GM20431 (cell line): ENCODE data around the gene FBXO24.

Source experiments
- in situ Hi-C: fragments of 300-500 bp; cut with MseI, MboI; formaldehyde crosslinking; loops from one replicate; pipeline ENCODE4 v1.15.0; 2020; ENCODE audit warnings: low sequenced_read_pairs; ENCODE audit not compliant: unreplicated experiment

FBXO24 gene

DNA sequence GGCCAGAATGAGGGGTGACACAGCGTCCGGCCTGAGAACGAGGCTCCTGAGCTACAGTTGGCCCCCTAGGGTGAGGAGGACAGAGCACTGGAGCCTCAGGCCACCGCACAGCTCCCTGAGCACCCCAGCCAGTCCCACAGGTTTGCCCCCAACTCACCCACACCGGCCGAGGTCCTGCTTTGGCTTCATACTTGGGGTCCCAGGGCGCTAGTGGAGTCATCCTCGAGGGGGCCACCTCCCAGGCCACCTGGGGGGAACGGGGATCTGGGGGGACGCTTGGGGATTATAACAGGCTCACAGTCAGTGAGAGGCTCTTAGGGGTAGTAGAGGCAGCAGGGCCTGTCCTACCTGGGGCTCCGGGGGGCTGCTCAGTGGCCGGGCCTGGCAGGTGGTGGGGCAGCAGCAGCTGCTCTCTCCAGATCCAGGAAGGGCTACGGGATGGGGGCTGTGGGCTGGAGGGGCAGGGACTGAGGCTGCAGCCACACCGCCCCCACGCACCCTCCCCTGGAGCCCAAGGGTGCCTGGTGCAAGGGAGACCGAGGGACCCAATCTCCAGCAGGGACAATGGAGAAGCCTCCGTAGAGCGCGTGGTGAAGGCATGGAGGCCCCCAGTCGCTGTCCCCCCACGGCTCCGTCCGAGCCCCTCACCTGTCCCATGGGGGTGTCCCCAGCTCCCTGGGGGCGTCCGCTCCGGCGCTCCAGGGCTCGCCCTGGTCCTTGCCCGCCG lies 13.0 kb upstream of the FBXO24 start:
- in situ Hi-C loops: no loop called here

DNA sequence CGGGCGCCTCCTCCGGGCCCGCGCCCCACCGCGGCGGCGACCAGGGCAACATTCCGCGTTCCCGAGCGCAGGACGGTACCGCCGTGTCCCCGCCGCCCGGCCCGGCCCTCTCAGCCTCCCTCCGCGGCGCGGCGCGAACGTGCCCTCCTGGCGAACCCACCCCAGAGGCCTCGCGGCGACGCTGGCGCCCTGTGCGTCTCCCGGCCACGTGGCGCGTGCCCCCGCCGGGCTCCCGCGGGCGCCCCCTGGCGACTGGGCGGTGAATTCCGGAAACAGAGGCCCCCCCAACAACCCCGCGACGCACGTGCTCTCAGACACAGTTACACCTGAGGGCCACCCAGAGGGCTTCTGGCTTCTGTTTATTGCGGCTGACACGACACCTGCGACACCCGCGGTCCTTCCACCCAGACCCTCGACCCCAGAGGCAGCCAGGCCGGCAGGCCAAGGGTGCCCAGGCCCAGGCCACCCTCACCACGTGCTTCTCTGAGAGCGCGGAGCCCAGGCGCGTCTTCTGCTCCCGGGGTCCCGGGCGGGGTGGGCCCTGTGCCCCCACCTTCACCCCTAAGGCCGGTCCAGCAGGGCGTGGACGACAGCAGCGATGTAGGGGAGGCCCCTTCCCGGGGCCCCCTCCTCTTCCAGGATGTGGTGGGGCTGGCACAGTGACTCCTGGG lies 12.3 kb upstream of the FBXO24 start, which contains the start of gene SAP25:
SAP25 (minus strand) TSS at position 210 of the 671 bp plus-strand sequence; CDS start at position 52, 158 bp downstream.
- in situ Hi-C loops: no loop called here

DNA sequence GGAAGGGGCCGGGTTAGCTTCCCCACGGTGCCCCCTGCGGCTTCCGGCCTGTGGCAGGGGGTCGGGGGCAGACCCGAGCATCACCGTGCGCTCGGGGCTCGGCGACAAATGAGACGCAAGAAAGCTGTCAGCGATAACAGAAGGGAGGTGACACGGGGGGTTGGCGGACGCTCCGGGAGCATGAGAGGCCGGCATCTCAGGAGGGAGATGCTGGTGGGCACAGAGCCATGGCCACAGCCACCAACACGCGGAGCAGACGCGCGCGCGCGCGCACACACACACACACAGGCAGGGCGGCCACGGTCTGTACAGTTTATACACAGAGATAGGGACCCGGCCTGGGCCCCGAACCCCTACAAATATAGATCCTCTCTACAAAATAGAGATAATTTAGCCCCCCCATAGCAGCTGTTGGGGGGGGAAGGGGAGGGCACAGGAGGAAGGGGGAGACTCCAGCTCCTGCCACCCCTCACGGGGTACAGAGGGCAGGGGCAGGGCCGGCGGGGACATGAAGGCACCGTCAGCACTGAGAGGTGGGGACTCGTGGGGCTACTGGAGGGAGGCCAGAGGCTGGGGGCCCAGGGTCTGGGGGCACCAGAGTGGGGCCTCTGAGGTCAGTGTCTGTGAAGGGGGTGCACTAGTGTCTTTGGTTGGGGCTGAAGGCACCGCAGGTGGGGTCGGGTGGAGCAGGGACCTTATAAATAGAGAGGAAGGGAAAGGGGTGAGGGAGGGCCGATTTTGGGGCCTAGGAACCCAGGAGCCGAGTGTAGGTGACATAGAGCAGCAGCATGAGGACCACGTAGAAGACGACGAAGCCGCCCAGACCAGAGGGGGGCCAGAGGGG lies 11.5 kb upstream of the FBXO24 start:
- in situ Hi-C loops: no loop called here

DNA sequence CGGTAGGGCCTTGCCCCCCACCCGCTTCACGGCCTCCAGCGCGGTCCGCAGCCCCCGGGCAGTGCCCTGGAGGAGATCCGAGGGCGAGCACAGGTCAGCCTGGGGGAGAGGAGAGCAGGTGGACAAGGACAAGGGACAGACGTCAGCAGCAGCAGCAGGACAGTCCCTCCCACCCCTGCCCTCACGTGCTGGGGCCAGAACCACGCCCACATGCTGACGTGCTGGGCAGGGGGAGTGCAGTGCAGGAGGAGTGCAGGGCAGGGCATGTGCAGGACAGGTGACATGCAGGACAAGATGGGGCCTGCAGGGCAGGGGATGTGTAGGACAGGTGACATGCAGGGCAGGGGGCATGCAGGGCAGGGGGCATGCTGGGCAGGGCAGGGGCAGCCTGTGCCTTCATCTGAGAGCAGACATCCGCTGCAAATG lies 10.9 kb upstream of the FBXO24 start:
- in situ Hi-C loops: no loop called here

DNA sequence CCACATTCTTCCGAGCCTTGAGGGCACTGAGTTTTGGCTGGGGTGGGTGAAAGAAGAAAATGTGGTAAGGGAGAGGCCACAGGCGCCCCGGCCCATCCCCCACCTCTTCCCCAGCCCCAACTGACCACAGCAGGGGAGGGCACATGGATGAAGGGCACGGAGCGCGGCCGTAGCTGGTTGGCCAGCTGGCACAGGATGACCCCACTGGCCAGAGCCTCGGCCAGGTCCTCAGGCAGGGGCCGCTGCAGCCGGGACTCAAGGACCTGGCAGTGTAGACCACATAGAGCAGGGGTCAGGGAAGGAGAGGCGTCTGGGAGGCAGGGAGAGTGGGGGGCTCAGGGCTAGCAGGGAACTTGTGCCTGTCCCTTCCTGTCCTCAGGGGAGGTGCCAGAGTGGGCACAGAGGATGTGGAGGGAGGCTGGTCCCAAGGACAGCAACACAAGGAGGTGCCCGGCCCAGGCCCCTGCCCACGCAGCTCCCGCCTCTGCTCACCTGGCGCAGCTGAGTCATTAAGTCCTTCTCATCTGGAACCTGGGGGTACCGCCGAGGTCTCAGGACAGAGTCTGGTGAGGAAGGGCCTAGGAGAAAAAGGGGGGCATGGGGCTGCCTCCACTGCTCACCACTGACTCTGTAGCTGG lies 10.3 kb upstream of the FBXO24 start:
- in situ Hi-C loops: no loop called here

DNA sequence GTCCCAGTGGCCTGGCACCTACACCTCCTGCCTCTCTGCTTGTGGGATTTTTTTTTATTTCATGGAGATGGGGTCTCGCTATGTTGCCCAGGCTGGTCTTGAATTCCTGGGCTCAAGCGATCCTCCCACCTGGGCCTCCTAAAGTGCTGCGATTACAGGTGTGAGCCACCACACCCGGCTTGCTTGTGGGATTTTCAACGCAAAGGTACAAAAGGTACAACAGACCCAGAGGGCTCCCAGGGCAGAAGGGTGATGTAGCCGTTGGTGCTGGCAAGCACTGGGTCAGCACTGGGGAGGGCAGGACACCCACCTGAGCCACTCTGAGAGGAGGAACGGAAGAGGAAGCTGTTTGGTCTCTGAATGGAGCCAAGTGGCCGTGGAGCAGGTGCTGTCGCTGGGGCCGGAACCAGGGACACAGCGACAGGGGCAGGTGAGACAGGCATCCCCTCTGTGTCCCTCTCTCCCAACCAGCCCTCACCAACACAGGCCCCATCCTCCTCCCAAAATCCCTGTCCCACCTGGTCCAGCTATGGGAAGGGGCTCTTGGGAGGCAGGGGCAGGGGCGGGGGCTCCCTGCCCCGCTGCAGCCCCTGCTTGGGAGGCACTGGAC lies 9.6 kb upstream of the FBXO24 start:
- in situ Hi-C loops: no loop called here

DNA sequence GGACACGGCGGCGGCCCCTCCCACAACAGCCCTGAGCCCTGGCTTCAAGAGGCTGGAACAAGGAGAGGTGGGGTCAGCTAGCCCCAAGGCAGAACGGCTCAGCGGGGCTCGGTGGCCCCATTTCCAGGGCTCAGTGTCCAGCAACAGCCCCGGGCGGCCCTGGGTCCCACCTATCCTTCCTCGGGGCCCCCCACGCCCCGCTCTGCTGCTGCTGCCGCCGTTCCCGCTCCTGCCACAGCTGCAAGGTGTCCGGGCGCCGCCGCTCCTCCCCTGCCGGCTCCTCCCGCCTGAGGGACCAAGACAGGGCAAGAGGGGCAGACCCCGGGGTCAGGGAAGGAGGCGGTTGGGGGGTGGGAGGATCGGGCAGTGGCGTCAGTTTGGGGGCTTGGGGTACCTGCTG lies 9.0 kb upstream of the FBXO24 start:
- in situ Hi-C loops: no loop called here

DNA sequence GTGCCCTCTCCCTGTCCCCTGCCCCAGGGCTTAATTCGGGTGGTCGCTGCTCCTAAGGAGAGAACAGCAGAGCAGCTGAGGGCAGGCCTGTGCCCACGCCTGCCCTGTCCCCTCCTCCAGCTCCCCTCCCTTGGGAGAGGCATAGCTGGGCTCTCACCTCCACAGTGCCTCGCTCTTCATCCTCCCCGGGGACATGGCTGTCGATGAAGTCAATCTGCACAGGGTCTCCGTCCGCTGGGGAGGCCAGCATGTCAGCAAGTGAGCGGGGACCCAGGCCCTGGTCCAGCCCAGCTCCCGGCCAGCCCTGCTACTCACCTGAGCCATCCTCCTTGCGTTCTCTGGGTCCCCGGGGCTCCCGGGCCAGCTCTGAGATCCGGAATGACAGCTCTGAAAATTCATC lies 8.6 kb upstream of the FBXO24 start:
- in situ Hi-C loops: no loop called here

DNA sequence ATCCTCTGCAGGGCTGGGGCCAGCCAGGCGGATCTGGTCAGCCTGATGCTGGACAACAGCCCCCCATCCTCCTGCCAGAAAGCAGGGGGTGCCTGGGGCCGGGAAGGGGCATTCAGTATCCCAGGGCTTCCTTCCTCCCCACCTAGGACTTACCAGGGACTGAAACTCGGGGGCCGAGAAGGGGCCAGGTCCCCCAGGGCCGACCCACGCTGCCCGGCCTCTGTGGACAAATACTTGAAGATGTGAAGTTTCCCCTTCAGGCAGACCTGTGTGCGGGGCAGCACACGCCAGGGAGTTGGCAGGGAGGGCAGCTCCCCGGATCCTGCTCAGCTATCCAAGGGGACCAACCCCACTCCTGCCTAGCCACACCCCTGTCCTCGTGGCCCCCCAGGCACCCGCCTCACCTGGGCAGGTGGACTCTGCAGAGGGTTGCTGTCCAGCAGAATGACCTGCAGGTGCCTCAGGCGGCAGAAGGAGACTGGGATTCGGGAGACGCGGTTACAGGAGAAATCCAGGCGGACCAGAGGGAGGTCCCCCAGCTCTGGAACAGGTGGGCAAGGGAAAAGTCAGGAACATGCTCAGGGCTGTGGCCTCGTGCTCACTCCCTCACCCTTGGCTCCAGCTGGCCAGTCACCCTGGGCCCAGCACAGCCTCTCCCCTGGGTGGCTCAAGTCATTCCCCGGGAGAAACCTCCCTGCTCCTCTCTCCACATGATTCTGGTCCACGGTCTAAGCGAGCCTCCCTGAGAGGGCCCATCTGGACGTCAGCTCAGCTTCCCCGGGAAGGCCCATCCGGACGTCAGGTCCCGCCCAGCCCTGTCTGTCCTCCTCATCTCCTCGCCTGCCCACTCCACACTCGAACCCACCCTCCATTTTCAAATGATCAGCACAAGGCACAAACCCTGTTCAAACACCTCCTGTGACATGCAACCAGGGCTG lies 7.6 kb upstream of the FBXO24 start:
- in situ Hi-C loops: no loop called here

DNA sequence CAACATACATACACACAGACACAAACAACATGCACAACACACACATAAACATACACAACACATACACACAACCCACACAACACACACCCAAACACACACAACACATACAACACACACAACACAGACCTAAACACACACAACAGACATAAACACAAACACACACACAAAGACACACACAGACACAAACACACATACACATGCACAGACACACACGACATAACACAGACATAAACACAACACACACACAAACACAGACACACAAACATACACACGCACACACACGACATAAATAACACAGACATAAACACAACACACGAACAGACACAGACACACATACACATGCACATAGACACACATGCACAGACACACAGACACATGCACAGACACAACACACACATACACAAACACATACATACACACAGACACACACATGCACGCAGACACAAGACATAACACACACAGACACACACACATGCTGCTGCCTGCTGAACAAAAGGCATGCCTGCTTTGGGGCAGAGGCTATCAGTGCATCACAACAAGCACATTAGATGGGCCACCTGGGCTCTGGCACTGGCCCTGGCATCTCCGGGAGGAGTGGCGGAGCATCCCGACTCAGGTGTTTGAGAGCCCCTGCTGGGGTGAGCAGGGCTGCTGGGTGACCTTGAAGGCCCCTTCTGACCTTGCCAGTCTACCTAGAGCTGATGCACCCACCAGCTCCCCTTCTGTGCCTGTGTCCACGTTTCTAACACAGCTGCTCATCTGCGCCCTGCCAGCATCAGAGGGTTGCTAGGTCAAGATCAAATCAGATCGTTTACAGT lies 5.5 kb upstream of the FBXO24 start:
- in situ Hi-C loops: no loop called here

DNA sequence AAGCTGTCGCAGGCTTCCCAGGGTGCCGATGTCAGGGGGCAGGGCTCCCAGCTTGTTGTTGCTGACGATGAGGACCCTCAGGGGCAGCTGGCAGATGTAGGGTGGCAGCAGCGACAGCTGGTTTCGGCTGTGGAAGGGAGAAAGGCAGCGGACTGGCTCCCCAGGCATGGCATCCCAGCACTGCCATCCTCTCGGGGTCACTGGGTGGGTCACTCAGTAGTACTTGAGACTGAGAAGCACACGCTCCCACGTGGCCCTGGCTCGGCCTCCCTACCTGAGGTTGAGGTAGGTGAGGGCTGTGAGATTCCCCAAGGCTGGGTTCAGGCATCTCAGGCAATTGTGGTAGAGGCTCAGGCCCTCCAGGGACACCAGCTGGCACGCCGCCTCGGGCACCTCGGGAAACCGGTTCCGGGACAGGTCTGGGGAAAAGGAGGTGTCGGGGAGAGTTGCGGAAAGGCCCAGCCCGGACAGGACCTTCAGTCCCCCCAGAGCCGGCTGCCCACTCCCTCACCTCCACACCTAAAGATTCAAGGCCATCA lies 4.0 kb upstream of the FBXO24 start:
- in situ Hi-C loops: no loop called here

DNA sequence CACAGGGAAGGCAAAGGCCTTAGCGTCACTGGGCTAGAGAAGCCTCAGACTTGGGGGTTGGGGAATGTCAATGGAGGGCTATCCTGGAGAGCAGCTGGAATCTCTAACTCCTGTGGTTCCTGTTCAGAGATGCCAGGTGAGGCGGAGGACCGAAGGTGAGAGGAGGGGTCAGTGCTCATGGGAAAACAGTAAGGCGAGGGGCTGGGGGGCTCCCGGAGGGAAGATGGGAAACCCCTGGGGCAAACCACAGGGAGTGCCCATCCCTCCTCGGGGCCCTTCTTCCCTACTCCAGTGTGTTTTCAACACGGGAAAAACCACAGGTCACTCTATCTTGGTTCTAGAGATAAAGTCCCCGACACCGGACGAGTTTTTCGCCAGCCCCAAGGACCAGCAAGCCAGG lies 3.5 kb upstream of the FBXO24 start:
- in situ Hi-C loops: no loop called here

DNA sequence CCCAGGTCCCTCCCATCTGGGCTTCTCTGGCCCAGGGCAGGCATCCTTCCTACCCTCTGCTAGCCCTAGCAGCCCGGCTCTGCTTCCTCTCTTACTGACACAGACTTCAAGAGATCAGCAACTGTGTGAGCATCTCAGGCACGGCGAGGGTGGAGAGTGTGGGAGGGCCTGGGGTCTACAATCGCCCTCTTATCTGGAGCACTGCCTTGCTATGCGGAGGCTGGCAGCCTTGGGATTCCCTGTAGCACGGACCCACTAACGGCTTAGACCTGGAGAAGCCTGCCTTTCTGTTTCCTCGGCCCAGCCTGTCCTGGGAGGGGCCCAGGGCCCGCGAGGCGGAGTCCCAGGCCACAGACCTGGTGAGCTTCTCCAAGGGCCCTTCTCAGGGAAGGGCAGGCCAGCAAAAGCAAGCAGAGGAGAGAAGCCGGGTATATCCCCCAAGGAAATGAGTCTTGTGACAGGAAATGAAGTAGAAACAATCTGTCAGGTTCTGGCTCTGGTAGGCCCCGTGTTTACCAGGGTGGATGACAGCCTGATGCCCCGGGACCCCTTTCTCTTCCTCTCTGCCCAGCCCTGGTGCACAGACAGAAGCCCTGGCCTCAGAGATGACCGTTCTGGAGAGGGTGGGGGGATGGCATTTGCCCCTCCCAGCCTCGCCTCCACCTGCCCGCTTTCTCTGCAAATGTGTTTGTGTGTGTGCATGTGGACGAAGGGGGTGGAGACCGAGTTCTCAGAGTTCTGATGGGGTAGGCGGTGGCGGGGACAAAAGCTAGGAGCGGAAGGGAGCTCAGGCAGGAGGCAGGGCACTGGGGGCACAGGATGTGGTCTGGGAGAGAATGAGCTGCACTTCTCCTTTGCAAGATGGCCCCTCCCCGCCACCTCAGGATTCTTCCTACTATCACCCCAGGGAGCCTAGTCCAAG lies 2.7 kb upstream of the FBXO24 start:
- in situ Hi-C loops: no loop called here

DNA sequence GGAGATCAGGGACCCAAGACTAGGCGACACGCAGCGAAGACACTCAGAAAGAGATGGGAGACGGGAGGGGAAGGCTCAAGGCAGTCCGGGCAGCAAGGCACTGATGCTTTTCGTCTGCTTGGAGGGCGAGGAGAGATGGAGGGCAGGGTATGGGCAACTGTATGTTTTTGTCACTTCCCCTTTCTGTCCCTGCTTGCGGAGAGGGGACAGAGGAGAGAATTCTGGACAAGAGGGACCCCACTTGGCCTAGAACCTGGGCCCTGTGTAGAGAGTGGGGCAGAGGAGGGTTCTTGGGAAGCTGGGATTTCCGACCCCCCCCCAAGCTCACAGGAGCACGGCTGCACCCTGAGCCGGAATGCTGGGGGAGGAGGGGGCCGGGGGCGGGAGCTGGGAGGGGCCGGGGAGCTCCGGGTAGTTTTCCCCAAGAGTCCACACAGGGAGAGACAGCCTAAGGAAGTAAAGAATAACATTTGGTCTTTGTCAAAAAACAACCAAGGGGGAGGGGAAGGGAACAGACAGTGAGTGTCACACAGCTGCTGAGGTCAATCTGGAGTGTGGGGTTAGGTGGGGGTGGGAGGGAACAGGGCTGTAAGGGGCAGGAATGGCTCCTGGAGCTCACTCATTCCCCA lies 2.0 kb upstream of the FBXO24 start:
- in situ Hi-C loops: no loop called here

DNA sequence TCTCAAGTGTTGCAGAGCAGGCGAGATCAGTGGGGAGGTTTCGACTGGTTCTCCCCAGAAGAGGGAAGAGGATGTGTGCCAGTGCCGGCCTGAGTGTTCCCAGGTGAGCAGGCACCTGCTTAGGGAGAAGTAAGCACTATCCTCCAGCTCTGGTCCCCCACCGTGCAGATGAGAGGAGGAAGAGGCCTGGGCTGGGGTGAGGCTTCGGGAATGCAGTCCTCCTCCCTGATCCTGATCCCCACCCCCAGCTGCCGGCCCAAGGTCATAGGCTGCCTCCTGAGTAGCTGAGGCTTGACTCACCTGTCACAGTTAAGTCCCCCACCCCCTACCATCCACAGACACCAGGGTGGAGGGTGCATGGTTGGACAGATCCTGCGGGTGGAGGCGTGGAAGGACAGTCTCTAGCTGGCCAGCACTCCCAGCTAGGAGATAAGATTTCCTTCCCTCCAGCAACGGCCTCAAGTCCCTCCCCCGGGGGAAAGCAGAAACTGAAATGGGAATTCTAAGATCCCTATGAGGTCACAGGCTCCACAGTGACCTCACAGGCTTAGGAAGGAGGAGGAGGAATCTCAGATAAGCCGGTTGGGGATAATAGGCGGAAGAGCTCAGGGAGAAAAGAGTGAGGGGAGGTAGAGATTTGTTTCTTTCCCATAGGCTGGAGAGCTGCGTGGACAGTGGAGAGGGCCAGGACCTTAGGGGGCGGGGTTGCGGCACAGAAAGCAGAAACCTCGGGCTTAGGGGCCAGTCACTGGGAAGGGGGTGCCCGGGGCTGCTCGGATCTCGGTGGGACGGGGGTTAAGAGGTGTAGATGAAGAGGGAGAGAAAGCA lies 1.2 kb upstream of the FBXO24 start:
- in situ Hi-C loops: no loop called here
